HFF-Myc (cell line): Measurements from ENCODE around the gene ZNF503.
A peak's percentile ranks its signal among the peaks of the same experiment; 100 is the strongest.
"Not testable (repeated sequence)": the region's sequence is repeated elsewhere in the genome, so short reads cannot be mapped to it uniquely, and the experiment has no call there.

Experiments
- DNase-seq: peaks from one replicate; pipeline ENCODE4 v3.0.0-alpha.2; 2011; ENCODE audit warnings: low read depth; ENCODE audit errors: extremely low read depth
- H3K4me3 ChIP-seq: replicated peaks from 2 replicates; pipeline ENCODE4 v1.5.1; 2011; ENCODE audit warnings: low read depth, mild to moderate bottlenecking, control low read depth, low read length
- CTCF ChIP-seq: IDR thresholded peaks from 2 replicates; pipeline ENCODE4 v1.5.1; 2012; ENCODE audit warnings: mild to moderate bottlenecking, low read depth, low read length, control low read depth; ENCODE audit errors: missing control alignments

Gene ZNF503

DNA sequence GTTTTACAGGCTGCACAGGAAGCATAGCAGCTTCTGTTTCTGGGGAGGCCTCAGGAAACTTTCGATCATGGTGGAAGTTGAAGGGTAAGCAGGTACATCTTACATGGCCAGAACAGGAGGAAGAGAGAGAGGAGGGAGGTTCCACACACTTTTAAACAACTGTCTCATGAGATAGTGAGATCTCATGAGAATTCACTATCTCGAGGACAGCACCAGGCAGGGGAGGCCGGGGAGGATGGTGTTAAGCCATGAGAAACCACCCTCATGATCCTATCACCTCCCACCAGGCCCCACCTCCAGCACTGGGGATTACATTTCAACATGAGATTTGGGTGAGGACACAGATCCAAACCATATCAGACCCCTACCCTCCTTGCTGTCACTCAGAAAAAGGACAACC, 23.7 kb downstream of the ZNF503 start:
- no peak for TF ChIP-seq CTCF
- no peak for DNase-seq
- no peak overlapping the region for H3K4me3 ChIP-seq

GRCh38 chr10:75375838-75376237, 25.7 kb downstream of the ZNF503 start:
- DNase-seq, result no peak
- no peak for TF ChIP-seq CTCF

DNA sequence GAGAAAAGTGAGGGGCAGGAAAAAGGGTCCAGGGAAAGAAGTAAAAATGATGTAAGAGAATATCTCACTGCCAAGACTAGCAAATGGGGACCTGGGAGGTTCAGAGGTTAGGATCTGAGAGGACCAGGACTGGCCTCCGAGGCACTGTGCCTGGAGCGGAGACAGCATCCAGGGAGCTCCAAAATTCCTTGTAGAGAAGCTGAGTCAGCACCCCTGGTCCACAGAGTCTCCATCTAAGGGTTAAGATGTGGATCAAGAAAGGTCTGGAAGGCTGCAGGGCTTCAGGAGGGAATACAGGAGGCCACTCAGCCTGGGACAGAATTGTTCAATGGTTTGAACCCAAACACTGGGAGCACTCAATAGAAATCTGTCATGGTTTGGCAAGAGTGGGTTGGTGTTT, 30.6 kb downstream of the ZNF503 start:
- no peak overlapping the region for H3K4me3 ChIP-seq
- TF ChIP-seq CTCF, result no peak
- no peak for DNase-seq

More at GRCh38 chr10:75375838-75376237, 25.7 kb downstream of the ZNF503 start:
- no peak overlapping the region for H3K4me3 ChIP-seq

DNA sequence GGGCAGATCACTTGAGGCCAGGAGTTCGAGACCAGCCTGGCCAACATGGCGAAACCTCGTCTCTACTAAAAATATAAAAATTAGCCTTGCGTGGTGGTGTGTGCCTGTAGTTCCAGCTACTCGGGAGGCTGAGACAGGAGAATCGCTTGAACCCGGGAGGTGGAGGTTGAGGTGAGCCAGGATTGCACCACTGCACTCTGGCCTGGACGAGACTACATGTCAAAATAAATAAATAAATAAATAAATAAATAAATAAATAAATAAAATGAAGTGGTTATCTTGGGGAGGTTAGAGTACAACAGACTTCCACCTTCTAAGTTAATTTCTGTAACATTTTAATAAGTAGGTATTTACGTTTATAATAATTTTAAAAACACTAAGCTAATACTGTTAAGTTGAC, 31.7 kb downstream of the ZNF503 start:
- H3K4me3 ChIP-seq, DNase-seq: not testable (repeated sequence)

GRCh38 chr10:75367901-75368300, 33.7 kb downstream of the ZNF503 start:
- DNase-seq, result no peak
- TF ChIP-seq CTCF, result no peak
- no peak overlapping the region for H3K4me3 ChIP-seq

- DNase-seq, result no peak
- TF ChIP-seq CTCF, result no peak
These were observed 34.5 kb downstream of the ZNF503 start for GRCh38 chr10:75367021-75367487.

DNA sequence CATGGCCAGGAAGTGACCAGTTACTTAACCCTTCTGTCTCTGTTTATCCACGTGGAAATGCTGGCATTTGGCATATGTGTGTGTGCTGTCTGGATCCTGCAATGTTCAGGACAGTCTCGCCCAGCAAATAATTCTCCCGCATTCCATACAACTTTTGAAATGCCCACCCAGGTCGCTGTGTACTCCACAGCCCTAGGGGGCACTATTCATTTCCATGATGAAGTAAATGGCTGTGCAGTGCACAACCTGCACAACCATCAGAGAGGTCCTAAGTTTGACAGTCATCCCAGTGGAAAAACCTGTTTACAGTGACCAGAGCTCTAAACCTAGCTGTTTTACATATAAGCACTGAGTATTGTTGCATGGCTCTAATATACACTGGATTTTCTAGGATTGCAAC, 38.1 kb downstream of the ZNF503 start:
- no peak overlapping the region for H3K4me3 ChIP-seq
- TF ChIP-seq CTCF, result peak; percentile 5
- no peak for DNase-seq

More at GRCh38 chr10:75367021-75367487, 34.5 kb downstream of the ZNF503 start:
- no peak overlapping the region for H3K4me3 ChIP-seq

GRCh38 chr10:75359876-75360275, 41.7 kb downstream of the ZNF503 start:
- H3K4me3 ChIP-seq, DNase-seq: not testable (repeated sequence)
